D721Med (cell line): ENCODE data around the gene TMEM128.
A peak's percentile ranks its signal among the peaks of the same experiment; 100 is the strongest.

ENCODE experiments used
- DNase-seq: peaks from one replicate; pipeline ENCODE4 v3.0.0; 2011; ENCODE audit warnings: low spot score; ENCODE audit not compliant: insufficient read length
- FAIRE-seq: peaks from 2 replicates; lab custom pipeline; 2011; peaks lifted over from hg19 to GRCh38; lab: Jason Lieb, UNC
- TF ChIP-seq, protein P1 (sequence below): IDR thresholded peaks from 2 replicates; pipeline ENCODE4 v1.5.1; 2012; ENCODE audit warnings: mild to moderate bottlenecking, control low read depth; ENCODE audit not compliant: insufficient read depth; ENCODE audit errors: missing control alignments

TMEM128 gene

DNA sequence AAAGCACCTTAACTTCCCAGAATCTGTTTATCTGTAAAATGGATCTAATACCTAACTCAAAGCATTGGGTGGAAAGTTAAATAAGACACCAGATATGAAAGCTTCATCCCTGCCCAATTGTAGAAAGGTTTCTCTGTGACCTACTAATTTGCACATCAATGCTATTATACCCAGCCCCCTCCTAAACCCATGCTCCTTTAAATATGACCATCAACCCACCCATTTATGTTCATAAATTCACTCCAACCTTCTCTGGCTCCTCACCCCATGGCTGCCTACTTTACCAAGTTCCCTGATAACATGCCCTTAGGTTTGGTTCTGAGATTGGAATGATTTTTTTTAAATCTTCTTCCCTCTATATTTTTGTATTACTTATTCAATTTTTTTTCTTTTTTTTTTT lies 40.1 kb upstream of the TMEM128 start:
- FAIRE-seq = no peak

DNA sequence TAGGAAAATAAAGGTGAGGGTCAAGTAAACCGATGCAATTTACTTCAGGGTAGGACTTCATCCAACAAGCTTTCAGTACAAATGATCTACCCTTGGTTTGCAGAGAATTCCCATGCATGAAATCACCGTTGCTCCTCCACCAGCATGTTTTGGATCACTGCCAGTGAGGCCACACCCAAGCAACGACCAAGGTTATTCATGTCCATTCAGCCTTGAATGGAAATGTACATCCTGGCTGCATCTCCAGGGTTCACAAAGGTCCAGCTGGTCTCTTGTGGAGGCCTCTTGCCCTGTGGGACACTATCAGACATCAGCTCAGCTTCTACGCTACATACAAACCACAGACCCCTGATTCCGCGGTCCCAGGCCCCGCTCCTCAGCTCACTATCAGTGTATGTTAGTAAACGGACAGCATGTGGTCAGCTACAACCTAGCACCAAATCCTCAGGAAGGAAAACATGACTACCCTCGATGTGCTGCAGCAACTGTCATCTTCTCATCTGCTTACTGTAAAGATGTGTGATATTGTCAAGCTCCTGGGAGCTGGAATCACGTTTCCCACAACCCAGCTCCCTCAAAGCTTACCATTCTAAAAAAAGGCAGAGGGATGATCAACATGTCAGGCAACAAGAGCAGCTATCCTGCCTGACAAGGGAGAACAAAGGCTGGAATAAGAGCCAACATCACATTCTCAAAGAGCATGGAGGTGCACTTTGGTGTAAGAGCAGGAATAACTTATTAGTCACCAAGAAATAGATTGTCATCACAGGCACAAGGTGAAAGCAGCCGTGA lies 37.0 kb upstream of the TMEM128 start:
- FAIRE-seq = no peak
- TF ChIP-seq, protein P1, sequence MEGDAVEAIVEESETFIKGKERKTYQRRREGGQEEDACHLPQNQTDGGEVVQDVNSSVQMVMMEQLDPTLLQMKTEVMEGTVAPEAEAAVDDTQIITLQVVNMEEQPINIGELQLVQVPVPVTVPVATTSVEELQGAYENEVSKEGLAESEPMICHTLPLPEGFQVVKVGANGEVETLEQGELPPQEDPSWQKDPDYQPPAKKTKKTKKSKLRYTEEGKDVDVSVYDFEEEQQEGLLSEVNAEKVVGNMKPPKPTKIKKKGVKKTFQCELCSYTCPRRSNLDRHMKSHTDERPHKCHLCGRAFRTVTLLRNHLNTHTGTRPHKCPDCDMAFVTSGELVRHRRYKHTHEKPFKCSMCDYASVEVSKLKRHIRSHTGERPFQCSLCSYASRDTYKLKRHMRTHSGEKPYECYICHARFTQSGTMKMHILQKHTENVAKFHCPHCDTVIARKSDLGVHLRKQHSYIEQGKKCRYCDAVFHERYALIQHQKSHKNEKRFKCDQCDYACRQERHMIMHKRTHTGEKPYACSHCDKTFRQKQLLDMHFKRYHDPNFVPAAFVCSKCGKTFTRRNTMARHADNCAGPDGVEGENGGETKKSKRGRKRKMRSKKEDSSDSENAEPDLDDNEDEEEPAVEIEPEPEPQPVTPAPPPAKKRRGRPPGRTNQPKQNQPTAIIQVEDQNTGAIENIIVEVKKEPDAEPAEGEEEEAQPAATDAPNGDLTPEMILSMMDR = no peak
- no peak for DNase-seq

More for the DNA sequence above, 40.1 kb upstream of the TMEM128 start:
- TF ChIP-seq, protein P1 = no peak
- no peak for DNase-seq

DNA sequence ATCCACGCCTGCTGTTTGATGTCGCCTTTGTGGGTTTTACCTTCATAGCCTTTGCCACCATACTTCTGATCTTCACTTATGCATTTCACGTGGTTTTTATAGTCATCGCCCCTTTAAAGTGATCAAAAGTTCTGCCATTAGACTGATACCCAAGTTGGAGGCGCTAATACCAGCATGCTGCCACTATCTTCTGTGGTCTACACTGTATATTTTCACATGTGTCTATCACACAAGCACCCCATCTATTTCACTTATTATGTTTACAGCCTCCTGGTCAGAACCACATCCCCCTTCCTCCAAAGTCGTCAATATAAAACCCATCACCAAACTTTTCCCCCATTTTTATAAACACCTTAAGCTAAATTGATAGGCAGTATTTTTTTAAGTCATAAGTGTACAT lies 33.8 kb upstream of the TMEM128 start:
- FAIRE-seq = no peak
- no peak for DNase-seq

DNA sequence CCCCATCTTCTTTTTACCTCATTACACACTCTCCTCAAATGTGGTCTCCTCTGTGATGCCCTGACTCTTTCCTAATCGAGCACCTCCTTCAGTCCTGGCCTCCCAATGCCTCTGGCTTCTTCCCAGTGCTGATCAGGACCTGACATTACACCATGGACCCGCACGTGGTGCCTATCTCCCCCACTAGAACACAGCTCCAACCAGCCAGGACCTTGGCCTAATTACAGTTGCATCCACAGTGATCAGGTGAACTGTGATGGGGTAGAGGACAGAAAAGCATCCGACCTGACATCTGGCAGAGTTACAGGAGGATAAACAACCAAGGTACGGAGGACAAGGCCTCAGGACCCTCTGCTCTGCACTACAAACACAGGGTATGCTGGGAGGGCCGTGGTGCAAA lies 29.5 kb upstream of the TMEM128 start:
- DNase-seq (no peak), FAIRE-seq (no peak)
- TF ChIP-seq, protein P1 = no peak

More for the DNA sequence above, 33.8 kb upstream of the TMEM128 start:
- TF ChIP-seq, protein P1 = no peak

DNA sequence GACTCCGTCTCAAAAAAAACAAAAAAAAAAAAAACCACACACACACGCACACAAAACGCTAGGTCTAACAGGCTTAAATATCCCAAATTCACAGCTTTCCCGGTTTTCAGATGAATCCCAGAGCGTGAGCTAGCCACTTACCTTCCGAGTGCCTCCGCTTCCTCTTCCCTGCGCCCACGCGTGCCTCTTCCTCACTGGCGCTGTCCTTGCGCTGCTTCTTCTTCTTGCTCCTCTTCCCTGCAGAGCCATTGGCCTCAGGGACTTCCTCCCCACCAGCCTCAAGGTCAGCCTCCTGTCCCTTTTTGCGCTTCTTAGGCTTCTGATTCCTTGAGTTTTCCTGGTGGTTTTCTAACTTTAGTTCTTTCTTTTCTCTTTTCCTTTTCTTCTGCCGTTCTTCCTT lies 26.2 kb upstream of the TMEM128 start:
- TF ChIP-seq, protein P1 = no peak
- no peak for FAIRE-seq
- no peak for DNase-seq

DNA sequence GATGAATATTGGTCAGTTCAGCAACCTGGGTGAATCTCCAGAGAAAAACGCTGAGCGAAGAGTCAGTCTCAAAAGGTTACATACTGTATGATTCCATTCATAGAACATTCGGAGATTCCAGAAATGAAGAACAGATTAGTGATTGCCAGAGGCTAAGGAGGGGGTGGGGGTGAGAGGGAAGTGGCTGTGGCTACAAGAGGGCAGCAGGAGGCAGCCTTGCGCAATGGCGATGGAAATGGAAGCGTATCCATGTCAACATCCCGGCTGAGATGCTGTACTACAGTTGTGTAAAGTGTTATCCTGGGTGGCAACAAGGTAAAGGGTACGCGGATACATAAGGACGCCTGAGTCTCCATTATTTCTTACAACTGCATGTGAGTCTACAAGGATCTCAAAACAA lies 23.9 kb upstream of the TMEM128 start:
- DNase-seq = no peak
- no peak for FAIRE-seq
- TF ChIP-seq, protein P1 = peak; percentile 8

DNA sequence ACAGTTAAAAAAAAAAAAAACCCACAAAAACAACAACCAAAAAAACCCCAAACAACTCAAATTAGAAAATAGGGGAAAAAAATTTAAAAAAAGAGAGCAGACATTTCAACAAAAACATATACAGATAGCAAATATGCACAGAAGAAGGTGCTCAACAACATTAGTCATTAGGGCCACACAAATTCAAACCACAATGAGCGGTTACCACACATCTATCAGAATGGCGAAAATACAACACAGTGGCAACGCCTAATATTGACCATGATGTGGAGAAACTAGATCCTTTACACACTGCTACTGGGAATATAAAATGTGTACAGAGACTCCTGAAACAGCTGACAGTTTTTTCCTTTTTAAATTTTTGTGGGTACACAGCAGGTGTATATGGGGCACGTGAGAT lies 22.5 kb upstream of the TMEM128 start:
- TF ChIP-seq, protein P1 = no peak
- FAIRE-seq (no peak), DNase-seq (no peak)
